WERI-Rb-1 (cell line): ENCODE data around the gene PSMA2.

Experiments used
- DNase-seq: peaks from one replicate; pipeline ENCODE4 v3.0.0-alpha.2; 2020
- H3K27ac ChIP-seq: fragments of 250-450 bp; sonication (Bioruptor Pico); 2 replicates; pipeline ENCODE4 v1.5.1; 2020; ENCODE audit warnings: mild to moderate bottlenecking, moderate library complexity
- H3K27me3 ChIP-seq: fragments of 250-450 bp; sonication (Bioruptor Pico); 2 replicates; pipeline ENCODE4 v1.5.1; 2021; ENCODE audit warnings: mild to moderate bottlenecking, low read depth, moderate library complexity; ENCODE audit not compliant: insufficient read depth, severe bottlenecking
- H3K36me3 ChIP-seq: fragments of 250-450 bp; sonication (Bioruptor Pico); 2 replicates; pipeline ENCODE4 v1.5.1; 2020; ENCODE audit warnings: mild to moderate bottlenecking, moderate library complexity
- H3K4me3 ChIP-seq: 2 replicates; pipeline ENCODE4 v1.5.1; 2011; ENCODE audit warnings: low read depth, mild to moderate bottlenecking, control low read depth, low read length
- H3K9me3 ChIP-seq: fragments of 250-450 bp; sonication (Bioruptor Pico); 2 replicates; pipeline ENCODE4 v1.5.1; 2021; ENCODE audit warnings: mild to moderate bottlenecking, moderate library complexity; ENCODE audit not compliant: severe bottlenecking
- CTCF ChIP-seq: IDR thresholded peaks from 2 replicates; pipeline ENCODE4 v1.5.1; 2011; ENCODE audit warnings: low read depth, mild to moderate bottlenecking, control low read depth, inconsistent platforms, low read length

PSMA2 gene

GRCh38 chr7:42939457-42940240, 7.7 kb upstream of the PSMA2 start:
- H3K36me3 ChIP-seq, result peaks cover 35% of the 10 kb centered on the region
- no peak overlapping the region for H3K27ac ChIP-seq
- no peak for DNase-seq

GRCh38 chr7:42935861-42936260, 3.9 kb upstream of the PSMA2 start:
- no peaks in the 10 kb centered on the region for H3K27me3 ChIP-seq
- H3K9me3 ChIP-seq, result no peaks in the 10 kb centered on the region
- H3K27ac ChIP-seq, result no peak overlapping the region
- H3K36me3 ChIP-seq, result peaks cover 35% of the 10 kb centered on the region
- no peak for TF ChIP-seq CTCF
- DNase-seq, result no peak
- H3K4me3 ChIP-seq, result no peak overlapping the region

More at GRCh38 chr7:42939457-42940240, 7.7 kb upstream of the PSMA2 start:
- Histone ChIP-seq H3K4me3 (no peak overlapping the region), H3K9me3 (no peaks in the 10 kb centered on the region), H3K27me3 (no peaks in the 10 kb centered on the region)
- TF ChIP-seq CTCF, result no peak

GRCh38 chr7:42934291-42934690, 2.3 kb upstream of the PSMA2 start:
- TF ChIP-seq CTCF, result no peak
- no peak overlapping the region for H3K4me3 ChIP-seq
- DNase-seq, result no peak
- H3K27me3 ChIP-seq, result no peaks in the 10 kb centered on the region
- no peak overlapping the region for H3K27ac ChIP-seq
- no peaks in the 10 kb centered on the region for H3K9me3 ChIP-seq
- peaks cover 29% of the 10 kb centered on the region for H3K36me3 ChIP-seq

- Histone ChIP-seq H3K36me3 (peaks cover 22% of the 10 kb centered on the region), H3K9me3 (no peaks in the 10 kb centered on the region), H3K27me3 (no peaks in the 10 kb centered on the region), H3K27ac (peak overlapping the region; percentile 69), H3K4me3 (peak overlapping the region; percentile 96)
- DNase-seq, result peak; percentile 20
- TF ChIP-seq CTCF, result no peak
Observed at GRCh38 chr7:42932811-42933591, 1.0 kb upstream of the PSMA2 start.

GRCh38 chr7:42931447-42931833, 534 bp downstream of the PSMA2 start:
- Histone ChIP-seq H3K9me3 (no peaks in the 10 kb centered on the region), H3K36me3 (peaks cover 28% of the 10 kb centered on the region), H3K27ac (peak overlapping the region; percentile 84), H3K27me3 (no peaks in the 10 kb centered on the region), H3K4me3 (peak overlapping the region; percentile 96)
- no peak for TF ChIP-seq CTCF
- DNase-seq, result no peak
